ENCODE results near the gene SH2B3. TPM values are rescaled to one million over a fixed set of nuclear protein-coding genes. Genes with fewer than 3 reads are reported as not detected.

Gene SH2B3
- total RNA-seq, 4 donors from 2014 or later = 24.9 to 49.4 (median 41.8) TPM

GRCh38 chr12:111451232-111451631 is 45.5 kb downstream of the SH2B3 start:
- no peak for TF ChIP-seq POLR2AphosphoS5 (IDR thresholded peaks at IDR 0.05)
- TF ChIP-seq, protein P1, sequence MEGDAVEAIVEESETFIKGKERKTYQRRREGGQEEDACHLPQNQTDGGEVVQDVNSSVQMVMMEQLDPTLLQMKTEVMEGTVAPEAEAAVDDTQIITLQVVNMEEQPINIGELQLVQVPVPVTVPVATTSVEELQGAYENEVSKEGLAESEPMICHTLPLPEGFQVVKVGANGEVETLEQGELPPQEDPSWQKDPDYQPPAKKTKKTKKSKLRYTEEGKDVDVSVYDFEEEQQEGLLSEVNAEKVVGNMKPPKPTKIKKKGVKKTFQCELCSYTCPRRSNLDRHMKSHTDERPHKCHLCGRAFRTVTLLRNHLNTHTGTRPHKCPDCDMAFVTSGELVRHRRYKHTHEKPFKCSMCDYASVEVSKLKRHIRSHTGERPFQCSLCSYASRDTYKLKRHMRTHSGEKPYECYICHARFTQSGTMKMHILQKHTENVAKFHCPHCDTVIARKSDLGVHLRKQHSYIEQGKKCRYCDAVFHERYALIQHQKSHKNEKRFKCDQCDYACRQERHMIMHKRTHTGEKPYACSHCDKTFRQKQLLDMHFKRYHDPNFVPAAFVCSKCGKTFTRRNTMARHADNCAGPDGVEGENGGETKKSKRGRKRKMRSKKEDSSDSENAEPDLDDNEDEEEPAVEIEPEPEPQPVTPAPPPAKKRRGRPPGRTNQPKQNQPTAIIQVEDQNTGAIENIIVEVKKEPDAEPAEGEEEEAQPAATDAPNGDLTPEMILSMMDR (IDR thresholded peaks at IDR 0.05) = no peak
- no peak for TF ChIP-seq EP300 (IDR thresholded peaks at IDR 0.05)
- TF ChIP-seq POLR2A (IDR thresholded peaks at IDR 0.05; ENCODE audit: low read depth) = no peak
- DNase-seq (ENCODE audit: extremely low spot score) = no peak
- Histone ChIP-seq H3K9me3 (no peaks in the 10 kb centered on the region), H3K27ac (replicated peaks in 1 of 4) (peak overlapping the region in 1 of 4 donors; percentile 1), H3K36me3 (peaks cover 35 to 98% (median 92%) of the 10 kb centered on the region in 4 donors), H3K4me1 (peaks cover 39 to 62% (median 59%) of the 10 kb centered on the region in 4 donors), H3K27me3 (no peaks in the 10 kb centered on the region), H3K4me3 (no peak overlapping the region)
- 55% methylated on average over 1 of the region's 1 CpG for WGBS
- intact Hi-C loops (cut with DNase I) = loop anchor here (2.0 kb wide), 1 partner anchor 54 kb away; no protein-coding TSS in a partner anchor

GRCh38 chr12:111451649-111452129 is 46.0 kb downstream of the SH2B3 start:
- peak; percentile 68 for DNase-seq (ENCODE audit: extremely low spot score)
- WGBS = 26% methylated on average over 6 of the region's 6 CpGs
- H3K36me3 ChIP-seq = peaks cover 37 to 98% (median 94%) of the 10 kb centered on the region in 4 donors
- H3K4me1 ChIP-seq = peaks cover 35 to 57% (median 55%) of the 10 kb centered on the region in 4 donors
- H3K27ac ChIP-seq (replicated peaks in 1 of 4) = no peak overlapping the region
- H3K9me3 ChIP-seq = no peaks in the 10 kb centered on the region
- no peaks in the 10 kb centered on the region for H3K27me3 ChIP-seq
- H3K4me3 ChIP-seq = no peak overlapping the region
- TF ChIP-seq POLR2A (IDR thresholded peaks at IDR 0.05; ENCODE audit: low read depth) (no peak), POLR2AphosphoS5 (IDR thresholded peaks at IDR 0.05) (no peak)
- TF ChIP-seq, protein P1 (IDR thresholded peaks at IDR 0.05) = peak; percentile 71 to 77 (median 77)
- intact Hi-C loops (cut with DNase I) = loop anchor here (2.0 kb wide), 1 partner anchor 55 kb away; no protein-coding TSS in a partner anchor

DNA sequence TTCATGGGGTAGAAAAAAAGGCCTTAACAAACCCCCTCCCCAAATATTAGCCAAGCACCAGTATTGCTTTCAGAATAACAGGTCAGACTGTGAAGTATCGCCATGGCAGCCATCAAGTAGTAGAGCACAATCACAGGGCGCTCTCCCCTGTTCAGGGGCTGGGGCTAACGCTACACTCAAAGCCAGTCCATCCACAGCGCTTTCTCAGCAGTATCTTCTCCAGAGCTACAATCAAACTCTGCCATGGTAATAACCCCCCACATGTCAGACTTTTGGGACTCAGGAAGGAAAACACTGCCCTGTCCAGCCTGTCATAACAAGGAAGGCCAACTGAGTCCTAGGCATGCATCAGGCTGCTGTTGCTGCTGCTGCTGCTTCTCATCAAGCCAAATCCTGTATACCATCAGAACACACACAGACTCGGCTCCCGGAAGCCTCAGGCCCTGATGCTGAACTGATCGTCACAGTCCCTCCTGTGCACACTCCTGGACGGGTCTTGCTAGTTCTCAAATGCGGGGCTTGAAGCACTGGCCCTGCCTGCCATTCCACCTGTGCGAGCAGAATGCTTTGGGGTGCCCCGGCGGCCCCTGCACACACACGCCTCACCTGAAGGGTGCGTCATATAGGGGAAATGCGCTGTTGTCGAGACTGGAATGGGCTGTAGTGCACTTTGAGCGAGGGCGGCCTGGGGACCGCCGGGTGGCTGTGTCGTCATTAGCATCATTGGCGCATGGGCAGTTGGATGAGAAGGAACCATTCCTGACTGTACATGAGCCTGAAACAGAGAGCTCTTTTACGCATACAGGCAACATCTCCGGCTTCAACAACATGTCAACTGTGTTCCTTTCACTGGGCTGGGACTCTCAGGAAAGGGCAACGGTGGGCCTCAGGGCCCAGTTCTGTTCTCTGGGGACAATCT is 47.6 kb downstream of the SH2B3 start:
- TF ChIP-seq, protein P1 (IDR thresholded peaks at IDR 0.05) = no peak
- no peak for TF ChIP-seq POLR2A (IDR thresholded peaks at IDR 0.05; ENCODE audit: low read depth)
- no peak for TF ChIP-seq EP300 (IDR thresholded peaks at IDR 0.05)
- TF ChIP-seq POLR2AphosphoS5 (IDR thresholded peaks at IDR 0.05) = no peak
- no peaks in the 10 kb centered on the region for H3K9me3 ChIP-seq
- H3K4me3 ChIP-seq = no peak overlapping the region
- peak; percentile 82 for DNase-seq (ENCODE audit: extremely low spot score)
- H3K27me3 ChIP-seq = no peaks in the 10 kb centered on the region
- no peak overlapping the region for H3K27ac ChIP-seq (replicated peaks in 1 of 4)
- intact Hi-C loops (cut with DNase I) = no loop called here
- 89% methylated on average over 25 of the region's 25 CpGs for WGBS
- H3K36me3 ChIP-seq = peaks cover 42 to 89% (median 86%) of the 10 kb centered on the region in 4 donors
- H3K4me1 ChIP-seq = peaks cover 24 to 49% (median 39%) of the 10 kb centered on the region in 4 donors

- H3K4me1 ChIP-seq = peaks cover 22 to 46% (median 39%) of the 10 kb centered on the region in 4 donors
- H3K27ac ChIP-seq (replicated peaks in 1 of 4) = no peak overlapping the region
- peak; percentile 77 for DNase-seq (ENCODE audit: extremely low spot score)
- H3K27me3 ChIP-seq = no peaks in the 10 kb centered on the region
- peaks cover 42 to 88% (median 82%) of the 10 kb centered on the region in 4 donors for H3K36me3 ChIP-seq
- intact Hi-C loops (cut with DNase I) = no loop called here
- H3K4me3 ChIP-seq = no peak overlapping the region
- TF ChIP-seq EP300 (IDR thresholded peaks at IDR 0.05) (no peak), POLR2A (IDR thresholded peaks at IDR 0.05; ENCODE audit: low read depth) (no peak), POLR2AphosphoS5 (IDR thresholded peaks at IDR 0.05) (no peak)
- TF ChIP-seq, protein P1 (IDR thresholded peaks at IDR 0.05) = no peak
- 73% methylated on average over 4 of the region's 4 CpGs for WGBS
- no peaks in the 10 kb centered on the region for H3K9me3 ChIP-seq
Measured at GRCh38 chr12:111454311-111454710, 48.6 kb downstream of the SH2B3 start.

Data from esophagus muscularis mucosa (tissue), 4 donors.